DMS153 treated with DMSO at 0.1 percent for 48 hours (cell line): ENCODE data around the gene RALGPS1.
"Not testable (repeated sequence)": the region's sequence is repeated elsewhere in the genome, so short reads cannot be mapped to it uniquely, and the experiment has no call there.

Experiments
- DNase-seq: peaks from one replicate; lab custom pipeline; 2025; ENCODE audit not compliant: unreplicated experiment; lab: John Stamatoyannopoulos, UW

Gene RALGPS1

GRCh38 chr9:127168756-127169574, 254.4 kb downstream of the RALGPS1 start:
- DNase-seq, result no peak

GRCh38 chr9:127169575-127169883, 254.9 kb downstream of the RALGPS1 start:
- no peak for DNase-seq

GRCh38 chr9:127170103-127170502, 255.5 kb downstream of the RALGPS1 start:
- no peak for DNase-seq

GRCh38 chr9:127170652-127171051, 256.1 kb downstream of the RALGPS1 start:
- no peak for DNase-seq

DNA sequence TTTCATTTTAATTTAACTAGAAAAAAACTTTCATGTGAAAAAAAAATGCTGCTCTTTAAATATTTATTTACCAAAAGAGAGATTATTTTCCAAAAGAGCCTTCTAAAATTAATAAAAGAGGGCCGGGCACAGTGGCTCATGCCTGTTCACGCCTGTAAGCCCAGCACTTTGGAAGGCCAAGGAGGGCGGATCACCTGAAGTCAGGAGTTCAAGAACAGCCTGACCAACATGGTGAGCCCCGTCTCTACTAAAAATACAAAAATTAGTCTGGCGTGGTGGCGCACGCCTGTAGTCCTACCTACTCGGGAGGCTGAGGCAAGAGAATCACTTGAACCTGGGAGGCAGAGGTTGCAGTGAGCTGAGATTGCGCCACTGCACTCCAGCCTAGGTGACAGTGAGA, 256.8 kb downstream of the RALGPS1 start:
- not testable (repeated sequence) for DNase-seq

DNA sequence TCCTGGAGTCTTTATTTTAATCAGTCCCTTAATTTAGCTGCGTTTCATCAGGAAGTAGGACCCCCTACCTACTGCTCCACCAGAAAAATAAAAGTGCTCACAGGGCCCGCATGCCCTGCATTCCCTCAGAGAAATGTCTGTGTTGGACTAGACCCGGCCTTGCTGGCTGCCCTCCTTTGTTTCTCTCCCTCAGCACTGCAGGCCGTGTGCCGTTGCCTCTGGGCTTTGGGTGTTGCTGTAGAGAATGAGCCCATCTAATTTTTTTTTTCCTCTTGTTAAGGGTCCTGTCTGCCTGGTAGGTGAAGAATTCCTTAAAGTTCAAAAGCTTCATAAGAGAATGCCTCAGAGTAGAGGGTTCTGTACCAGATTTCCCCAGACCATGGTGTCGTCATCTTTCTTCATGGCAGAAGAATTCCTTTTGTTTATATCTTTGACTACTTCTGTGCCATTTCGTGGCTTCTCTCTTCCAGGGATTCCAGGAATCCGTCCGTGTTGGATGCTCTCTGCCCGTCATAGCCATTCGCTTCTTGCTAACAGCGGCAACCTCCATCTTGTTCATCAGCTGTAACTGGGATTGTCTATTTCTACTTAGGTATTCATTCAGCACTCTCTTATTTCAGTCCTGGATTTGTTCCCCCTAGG, 257.6 kb downstream of the RALGPS1 start:
- DNase-seq, result no peak

GRCh38 chr9:127173063-127173462, 258.5 kb downstream of the RALGPS1 start:
- no peak for DNase-seq

GRCh38 chr9:127174386-127175318, 260.1 kb downstream of the RALGPS1 start:
- DNase-seq, result no peak

DNA sequence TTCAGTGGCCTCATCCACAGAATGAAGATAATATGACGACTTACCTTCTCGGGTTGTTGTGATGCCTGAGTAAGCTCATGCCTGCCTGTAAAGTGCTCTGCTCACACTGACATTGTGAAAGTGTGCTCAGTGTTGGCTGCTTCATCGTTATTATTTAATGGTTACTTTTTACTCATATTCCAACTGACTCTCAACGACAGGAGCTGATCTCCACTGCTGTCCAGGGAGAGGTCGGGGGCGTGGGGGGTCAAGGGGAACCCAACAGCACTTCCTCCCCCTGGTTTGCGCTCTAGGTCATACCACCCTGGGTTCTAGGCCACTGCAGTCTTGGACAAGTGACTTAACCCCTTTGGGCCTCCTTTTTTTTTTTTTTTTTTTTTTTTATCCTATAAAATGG, 260.7 kb downstream of the RALGPS1 start:
- DNase-seq, result no peak

- no peak for DNase-seq
Observed at GRCh38 chr9:127175764-127176163, 261.2 kb downstream of the RALGPS1 start.

GRCh38 chr9:127176631-127177030, 262.0 kb downstream of the RALGPS1 start:
- no peak for DNase-seq

GRCh38 chr9:127177231-127177630, 262.6 kb downstream of the RALGPS1 start:
- no peak for DNase-seq

GRCh38 chr9:127177665-127178265, 263.2 kb downstream of the RALGPS1 start:
- DNase-seq, result no peak

DNA sequence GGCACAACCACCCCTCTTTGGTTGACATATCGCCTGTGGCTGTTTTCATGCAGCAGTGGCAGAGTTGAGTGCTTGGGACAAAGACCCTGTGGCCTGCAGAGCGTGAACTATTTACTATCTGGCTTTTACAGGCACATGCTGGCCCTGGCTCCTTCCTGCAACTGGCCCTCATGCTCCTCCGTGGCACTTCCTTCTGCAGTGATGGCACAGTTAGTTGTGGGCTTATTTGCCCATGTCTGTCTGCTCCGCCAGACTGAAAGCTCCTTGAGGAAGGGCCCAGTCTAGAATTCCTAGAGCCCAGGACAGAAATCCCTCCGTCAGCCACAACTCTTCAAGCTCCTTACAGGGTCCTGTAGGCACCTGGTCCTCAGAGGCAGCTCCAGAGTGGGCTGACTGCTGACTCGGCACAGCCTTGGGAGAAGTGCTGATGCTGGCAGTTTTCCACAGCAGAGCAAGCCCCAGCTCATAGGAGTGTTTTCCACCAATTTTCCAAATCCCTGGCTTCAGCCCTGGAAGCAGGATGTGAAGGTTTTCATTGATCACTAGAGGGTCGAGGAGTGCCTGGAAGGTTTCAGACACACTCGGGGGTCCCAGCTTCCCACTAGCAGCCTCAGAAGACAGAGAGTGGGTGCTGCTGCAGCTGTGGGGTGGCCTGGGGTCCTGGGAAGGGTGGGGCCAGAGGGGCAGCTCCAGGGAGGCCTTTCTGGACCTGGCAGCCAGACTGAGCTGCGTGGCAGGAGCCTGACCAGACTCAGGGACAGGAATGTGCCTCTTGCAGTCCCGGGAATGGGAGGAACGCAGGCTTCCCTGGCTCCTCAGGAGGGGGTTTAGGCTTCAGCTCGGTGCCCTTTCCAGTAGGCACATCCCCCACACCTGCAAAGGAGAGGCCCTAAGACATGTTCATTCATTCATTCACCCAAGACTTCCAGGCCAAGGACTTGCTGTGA, 264.4 kb downstream of the RALGPS1 start:
- no peak for DNase-seq

GRCh38 chr9:127179633-127180441, 265.3 kb downstream of the RALGPS1 start:
- no peak for DNase-seq

DNA sequence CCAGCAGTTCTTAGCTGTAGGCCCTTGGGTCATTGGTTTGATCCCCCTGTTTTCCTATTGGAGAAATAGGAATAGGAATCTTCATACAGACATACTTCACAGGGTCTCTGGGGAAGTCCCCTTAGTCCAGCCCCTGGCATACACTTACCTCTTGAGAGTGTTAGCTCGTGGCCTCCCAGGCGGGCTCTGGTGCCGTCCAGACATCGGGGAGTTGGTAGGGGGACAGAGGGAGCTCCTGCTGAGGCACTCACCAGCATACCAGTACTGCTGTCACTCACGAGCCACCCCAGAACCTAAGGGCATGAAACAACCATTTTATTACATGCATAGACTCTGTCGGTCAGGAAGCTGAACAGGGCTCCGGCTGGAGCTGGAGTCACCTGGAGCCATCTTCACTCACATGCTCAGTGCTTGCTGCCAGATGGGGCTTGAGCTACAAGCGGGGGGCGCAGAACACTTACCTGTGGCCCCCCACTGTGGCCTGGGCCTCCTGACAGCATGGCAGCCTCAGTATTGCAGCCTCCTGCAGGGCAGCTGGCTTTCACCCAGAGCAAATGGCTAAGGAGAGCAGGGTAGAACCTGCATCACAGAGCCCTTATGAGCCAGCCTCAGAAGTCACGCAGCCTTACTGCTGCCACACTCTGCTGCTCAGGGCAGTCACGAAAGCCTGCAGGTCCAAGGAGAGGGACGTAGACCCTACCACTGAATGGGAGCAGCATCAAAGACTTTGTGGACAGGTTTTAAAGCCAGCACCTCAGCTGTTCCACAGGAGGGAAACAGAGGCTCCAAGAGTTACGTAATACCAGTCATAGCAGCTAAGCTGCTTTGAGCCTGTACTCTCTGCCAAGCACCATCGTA, 266.1 kb downstream of the RALGPS1 start:
- DNase-seq, result no peak

GRCh38 chr9:127181315-127181580, 266.7 kb downstream of the RALGPS1 start:
- no peak for DNase-seq

GRCh38 chr9:127181595-127182190, 267.1 kb downstream of the RALGPS1 start:
- DNase-seq, result no peak
